ENCODE measurements around the gene ETHE1.
A peak's percentile ranks its signal among the peaks of the same experiment; 100 is the strongest.

ETHE1 gene

DNA sequence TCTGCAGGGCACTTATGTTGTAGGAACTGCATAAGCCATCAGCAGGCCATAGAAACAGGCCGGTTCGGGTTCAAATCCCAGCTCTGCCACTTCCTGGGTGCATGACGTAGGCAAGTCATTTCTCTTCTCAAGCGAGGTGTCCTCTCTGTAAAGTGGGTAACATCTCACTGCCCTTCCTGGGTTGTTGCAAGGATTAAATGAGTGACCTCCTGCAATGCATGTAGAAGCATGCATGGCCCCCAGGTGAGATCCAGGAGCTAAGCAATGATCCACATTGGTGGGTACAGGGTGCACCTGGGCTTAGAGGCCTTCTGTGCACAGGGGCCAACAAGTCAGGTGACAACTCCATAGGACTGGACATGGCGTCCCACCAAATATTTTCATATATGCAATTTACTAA, 36.2 kb downstream of the ETHE1 start:
- DNase-seq (ENCODE audit: low read depth, low spot score) = no peak

DNA sequence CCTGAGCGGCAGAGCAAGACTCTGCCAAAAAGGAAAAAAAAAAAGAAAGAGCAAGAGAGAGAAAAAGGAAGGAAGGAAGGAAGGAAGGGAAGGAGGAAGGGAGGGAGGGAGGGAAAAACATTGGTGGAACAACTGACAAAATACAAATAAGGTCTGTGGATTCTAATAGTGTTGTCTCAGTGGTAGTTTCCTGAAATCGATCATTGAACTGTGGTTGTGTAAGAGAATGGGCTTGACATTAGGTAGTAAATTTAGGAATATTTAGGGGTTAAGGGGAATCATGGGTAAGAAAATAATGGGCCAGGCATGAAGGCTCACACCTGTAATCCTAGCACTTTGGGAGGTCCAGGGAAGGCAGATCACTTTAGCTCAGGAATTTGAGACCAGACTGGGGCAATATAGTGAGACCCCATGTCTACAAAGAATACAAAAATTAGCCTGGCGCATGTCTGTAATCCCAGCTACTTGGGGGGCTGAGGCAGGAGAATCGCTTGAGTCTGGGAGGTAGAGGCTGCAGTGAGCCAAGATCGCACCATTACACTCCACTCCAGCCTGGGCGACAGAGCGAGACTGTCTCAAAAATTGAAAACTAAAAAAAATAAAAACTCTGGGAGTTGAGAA, 36.9 kb downstream of the ETHE1 start:
- no peak for DNase-seq (ENCODE audit: low read depth, low spot score)

DNA sequence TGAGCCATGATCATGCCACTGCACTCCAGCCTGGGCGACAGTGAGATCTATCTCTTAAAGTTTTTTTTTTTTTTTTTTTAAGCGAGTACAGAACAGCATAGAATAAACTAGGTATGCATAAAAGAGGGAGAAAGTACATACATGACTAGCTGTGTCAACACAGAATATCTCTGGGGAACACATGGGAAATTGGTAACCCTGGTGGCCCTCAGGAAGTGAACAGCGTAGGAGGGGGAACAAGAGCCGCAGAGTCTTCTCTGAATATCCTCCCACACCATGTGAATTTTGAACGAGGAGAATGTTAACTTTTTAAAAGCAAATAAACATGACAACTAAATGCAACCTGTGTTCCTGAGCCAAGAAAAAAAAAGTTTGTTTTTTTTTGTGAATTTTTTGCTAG, 37.7 kb downstream of the ETHE1 start:
- no peak for DNase-seq (ENCODE audit: low read depth, low spot score)

DNA sequence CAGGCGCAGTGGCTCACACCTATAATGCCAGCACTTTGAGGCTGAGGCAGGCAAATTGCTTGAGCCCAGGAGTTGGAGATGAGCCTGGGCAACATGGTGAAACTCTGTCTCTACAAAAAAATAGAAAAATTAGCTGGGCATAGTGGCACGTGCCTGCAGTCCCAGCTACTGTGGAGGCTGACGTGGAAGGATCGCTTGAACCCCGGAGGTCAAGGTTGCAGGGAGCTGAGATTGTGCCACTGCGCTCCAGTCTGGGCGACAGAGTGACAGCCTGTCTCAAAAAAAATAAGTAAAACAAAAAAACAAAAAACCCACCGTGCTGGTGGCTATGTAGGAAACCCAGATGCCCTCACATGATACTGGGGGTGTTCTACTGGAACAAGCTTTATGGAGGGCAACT, 38.8 kb downstream of the ETHE1 start:
- no peak for DNase-seq (ENCODE audit: low read depth, low spot score)

DNA sequence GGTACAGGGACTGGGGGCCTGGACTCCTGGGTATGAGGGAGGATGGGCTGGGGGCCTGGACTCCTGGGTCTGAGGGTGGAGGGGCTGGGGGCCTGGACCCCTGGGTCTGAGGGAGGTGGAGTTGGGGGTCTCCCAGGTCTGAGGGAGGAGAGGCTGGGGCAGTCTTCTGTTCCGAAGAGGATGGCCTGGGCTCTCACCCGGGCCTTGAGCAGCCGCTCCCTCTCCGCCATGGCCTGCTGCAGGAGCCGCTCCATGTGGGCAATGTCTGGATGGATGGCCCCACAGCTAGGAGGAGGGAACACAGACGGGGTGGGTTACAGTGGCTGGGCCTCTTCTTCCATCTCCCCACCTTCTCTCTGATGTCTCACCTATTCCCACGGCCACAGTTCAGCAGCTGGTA, 40.6 kb downstream of the ETHE1 start:
- no peak for DNase-seq (ENCODE audit: low read depth, low spot score)

DNA sequence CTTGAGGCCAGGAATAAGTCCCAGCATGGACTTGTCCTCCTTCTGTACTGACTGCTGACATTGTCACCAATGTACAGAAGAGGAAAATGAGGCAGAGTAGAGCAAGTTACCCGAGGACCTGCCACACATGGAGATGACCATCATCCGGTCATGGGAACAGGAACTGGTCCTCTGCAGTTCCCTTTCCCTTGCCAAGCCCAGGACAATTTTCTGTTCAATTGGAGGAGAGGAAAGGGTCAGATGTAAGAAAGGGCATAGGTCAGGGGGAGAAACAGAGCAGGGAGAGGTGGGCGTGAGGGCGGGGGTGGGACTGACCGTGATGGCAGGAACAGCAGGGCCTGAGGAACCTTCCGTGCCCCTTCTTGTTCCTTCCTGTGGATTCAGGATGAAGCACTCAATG, 41.0 kb downstream of the ETHE1 start:
- no peak for DNase-seq (ENCODE audit: low read depth, low spot score)

DNA sequence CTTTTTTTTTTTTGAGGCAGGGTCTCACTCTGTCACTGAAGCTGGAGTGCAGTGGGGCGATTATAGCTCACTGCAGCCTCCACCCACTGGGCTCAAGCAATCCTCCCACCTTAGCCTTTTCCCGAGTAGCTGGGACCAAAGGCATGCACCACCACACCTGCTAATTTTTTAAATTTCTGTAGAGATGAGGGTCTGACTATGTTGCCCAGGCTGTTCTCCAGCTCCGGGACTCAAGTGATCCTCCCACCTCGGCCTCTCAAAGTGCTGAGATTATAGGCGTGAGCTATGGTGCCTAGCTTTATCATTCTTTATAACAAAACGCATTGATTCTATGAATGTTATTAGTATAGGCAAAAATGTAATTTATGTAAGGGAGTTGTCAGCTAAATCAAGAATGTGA, 43.7 kb downstream of the ETHE1 start:
- no peak for DNase-seq (ENCODE audit: low read depth, low spot score)

DNA sequence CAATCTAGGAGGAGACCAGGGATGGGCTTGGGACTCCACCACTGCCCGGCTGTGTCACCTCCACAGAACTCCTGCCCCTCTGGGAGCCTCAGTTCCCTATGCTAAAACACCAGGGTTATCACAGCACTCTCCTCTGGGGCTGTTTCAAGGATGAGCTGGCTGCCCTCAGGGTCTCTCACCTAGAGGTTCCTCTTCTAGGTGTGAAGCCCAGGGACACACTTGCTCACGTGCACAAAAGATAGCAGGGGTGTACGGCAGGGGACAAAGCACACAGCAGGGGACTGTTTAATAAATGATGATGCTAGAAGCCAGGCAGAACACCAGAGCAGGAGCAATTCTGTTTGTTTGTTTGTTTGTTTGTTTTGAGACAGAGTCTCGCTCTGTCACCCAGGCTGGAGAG, 44.8 kb downstream of the ETHE1 start:
- DNase-seq (ENCODE audit: low read depth, low spot score) = no peak

DNA sequence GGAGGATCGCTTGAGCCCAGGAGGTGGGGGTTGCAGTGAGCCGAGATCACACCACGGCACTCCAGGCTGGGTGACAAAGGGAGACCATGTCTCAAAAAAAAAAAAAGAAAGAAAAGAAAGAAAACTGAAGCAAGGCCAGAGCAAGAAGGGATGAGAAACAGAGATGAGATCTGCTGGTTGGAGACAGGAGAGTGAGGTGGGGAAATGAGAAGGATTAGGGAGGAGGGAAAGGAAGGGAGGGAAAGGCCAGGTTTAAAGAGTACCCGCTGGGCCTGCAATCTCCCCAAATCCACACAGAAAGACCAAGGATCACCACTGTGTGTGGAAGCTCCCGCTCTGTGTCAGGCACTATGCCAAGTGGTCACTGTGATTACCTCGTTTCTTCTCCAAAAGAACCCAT, 45.3 kb downstream of the ETHE1 start:
- DNase-seq (ENCODE audit: low read depth, low spot score) = no peak

DNA sequence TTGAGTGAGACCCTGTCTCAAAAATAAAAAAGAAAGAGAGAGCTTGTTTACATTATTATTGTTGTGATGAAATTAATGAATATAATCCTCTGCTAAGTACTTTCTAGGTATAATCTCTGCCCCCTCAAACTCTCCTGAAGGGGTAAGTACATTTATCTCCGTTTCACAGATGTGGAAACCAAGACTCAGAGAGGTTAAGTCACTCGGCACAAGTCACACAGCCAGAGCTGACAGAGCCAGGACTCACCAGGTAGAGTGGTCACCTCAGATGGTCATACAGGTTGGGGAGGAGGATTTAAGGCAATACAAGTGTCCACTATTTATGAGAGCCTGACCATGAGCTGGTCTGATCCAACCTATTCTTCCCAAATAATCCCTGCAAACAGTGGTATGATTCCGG, 46.4 kb downstream of the ETHE1 start:
- DNase-seq (ENCODE audit: low read depth, low spot score) = no peak

DNA sequence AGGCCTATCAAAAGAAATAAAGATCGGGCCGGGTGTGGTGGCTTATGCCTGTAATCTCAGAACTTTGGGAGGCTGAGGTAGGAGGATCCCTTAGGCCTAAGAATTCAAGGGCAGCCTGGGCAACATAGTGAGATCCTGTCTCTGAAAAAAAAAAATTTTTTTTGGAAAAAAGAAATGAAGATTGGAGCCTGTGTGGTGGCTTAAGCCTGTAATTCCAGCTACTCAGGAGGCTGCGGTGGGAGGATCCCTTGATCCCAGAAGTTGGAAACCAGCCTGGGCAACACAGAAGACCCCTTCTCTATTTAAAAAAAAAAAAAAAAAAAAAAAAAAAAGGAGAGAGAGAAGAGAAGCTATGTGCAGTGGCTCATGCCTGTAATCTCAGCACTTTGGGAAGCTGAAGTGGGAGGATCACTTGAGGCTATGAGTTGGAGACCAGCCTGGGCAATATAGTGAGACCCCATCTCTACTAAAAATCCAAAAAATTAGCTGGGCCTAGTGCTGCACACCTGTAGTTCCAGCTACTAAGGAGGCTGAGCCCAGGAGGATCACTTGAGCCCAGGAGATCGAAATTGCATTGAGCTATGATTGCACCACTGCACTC, 46.9 kb downstream of the ETHE1 start:
- no peak for DNase-seq (ENCODE audit: low read depth, low spot score)

DNA sequence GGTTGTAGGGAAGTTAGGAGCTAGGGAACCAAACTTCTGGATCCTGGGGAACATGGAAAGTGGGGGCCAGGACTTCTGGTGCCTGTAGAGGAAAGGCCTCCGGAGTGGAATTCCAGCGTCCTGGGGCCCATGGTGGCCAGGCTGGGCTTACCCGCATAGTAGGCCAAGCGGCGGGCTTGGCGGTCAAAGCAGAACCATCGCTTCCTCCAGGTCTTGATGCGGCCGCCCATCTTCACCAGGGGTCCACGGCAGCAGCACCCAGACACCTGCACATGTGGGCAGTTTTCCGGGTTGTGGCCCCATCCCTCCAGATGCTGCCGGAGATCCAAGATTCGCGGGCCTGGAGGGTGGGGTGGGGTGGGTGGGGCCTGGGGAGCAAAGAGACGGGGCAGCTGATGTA, 47.8 kb downstream of the ETHE1 start:
- no peak for DNase-seq (ENCODE audit: low read depth, low spot score)

DNA sequence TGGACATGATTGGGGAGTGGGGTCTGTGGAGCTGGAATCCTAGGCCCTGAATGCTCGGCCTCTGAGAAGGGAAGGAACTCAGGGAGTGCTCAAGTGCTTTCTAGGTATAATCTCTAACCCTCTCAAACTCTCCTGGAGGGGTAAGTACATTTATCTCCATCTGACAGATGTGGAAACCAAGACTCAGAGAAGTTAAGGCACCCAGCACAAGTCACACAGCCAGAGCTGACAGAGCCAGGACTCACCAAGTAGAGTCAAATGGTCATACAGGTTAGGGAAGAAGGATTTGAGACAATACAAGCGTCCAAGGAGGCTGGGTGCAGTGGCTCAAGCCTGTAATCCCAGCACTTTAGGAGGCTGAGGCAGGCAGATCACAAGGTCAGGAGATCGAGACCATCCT, 48.7 kb downstream of the ETHE1 start:
- DNase-seq (ENCODE audit: low read depth, low spot score) = no peak

DNA sequence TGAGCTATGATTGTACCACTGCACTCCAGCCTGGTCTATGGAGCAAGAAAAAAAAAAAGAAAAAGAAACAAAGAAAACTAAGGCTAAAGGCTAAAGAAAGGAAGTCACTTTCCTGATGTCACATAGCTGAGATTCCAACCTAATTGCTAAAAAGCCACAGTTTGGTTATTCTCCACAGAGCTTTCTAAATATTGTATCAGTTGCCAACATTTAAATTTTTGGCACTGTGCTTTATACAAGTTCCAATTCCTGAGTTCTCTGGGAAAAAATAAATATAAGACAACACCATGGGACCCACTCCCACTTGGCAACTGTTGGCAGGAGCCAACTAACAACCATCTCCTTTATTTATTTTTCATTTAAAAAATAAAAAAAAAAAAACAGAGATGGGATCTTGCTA, 50.4 kb downstream of the ETHE1 start:
- DNase-seq (ENCODE audit: low read depth, low spot score) = peak; percentile 78

DNA sequence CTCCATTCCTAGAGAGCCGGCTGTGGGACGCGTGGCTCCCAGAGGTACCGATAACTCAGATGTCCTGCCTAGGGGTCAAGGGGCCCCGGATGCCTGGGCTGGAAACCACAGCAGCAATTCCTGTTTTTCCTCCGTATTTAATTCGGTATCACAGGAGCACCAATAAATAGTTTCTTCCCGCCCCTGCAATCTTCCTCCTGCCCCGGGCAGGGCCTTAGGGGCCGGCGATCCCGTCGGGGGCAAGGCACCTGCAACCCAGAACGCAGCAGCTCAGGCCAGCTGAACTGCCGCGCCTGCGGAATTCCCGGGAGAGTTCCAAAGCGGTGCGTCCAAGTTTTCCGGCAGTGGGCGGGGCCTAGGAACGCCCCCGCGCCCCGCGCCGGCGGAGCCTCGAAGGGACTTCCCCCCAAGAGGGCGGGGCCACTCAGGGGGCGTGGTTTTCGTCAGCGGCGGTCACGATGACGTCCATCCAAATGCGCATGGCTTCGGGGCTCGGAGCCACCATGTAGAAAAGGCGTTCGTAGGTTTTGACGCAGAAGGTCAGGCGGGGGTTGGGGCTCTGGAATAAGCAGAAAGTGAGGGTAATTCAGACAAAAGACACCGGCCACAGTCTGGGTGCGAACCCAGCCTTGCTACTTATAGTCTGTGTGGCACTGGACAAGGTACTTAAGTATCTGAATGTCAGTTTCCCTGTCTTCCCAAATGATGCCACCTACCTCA, 51.9 kb downstream of the ETHE1 start:
- peak; percentile 97 for DNase-seq (ENCODE audit: low read depth, low spot score)

DNA sequence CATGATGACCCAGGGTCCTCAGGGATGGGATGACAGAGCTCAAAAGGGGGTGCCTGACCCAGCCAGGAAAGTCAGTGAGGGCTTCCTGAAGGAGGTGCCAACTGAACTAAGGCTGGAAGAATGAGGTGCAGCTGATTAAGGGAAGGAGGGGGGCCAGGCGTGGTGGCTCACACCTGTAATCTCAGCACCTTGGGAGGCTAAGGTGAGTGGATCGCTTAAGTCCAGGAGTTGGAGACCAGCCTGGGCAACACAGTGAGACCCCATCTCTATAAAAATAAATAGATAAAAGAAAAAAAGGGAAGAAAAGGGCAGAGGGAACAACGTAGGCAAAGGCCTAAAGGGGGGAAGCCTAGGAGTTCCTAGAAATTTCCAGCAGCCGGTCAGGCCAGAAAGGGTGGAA, 52.5 kb downstream of the ETHE1 start:
- DNase-seq (ENCODE audit: low read depth, low spot score) = no peak

DNA sequence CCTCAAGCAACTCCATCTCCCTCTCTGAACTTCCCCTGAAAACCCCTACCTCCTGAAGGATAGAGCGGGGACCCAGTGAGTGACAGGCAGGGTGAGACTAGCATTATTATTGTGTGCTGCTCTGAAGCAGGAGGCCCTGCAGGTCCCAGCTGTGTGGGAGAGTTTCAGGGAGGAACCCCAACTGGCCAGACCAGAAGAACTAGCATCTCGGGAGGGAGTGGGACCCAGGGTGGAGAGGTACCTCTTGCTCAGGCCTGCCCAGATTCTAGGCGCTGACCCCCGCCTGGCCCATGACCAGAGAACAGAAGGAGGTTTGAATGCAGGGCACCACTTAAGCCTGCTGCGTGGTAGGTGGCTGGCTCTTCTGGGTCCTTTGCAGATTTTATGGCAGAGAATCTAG, 55.9 kb downstream of the ETHE1 start:
- DNase-seq (ENCODE audit: low read depth, low spot score) = no peak

DNA sequence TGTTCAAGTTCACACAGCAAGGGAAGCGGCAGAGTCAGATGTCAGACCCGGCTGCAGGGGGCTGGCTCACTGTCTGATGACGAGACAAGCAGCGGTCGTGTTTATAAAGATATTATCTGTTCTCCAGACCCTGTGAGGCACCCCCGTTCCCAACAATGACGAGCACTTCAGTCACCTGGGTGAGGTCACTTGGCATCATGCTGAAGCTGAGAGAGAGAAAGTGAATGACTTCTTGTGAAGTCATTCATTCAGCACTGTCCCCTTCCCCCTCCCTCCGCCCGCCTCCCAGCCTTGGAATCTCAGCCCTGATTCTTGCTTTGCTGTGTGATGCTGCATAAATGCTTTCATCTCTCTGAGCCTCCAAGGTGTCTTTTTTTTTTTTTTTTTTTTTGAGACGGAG, 56.7 kb downstream of the ETHE1 start:
- peak; percentile 35 for DNase-seq (ENCODE audit: low read depth, low spot score)

DNA sequence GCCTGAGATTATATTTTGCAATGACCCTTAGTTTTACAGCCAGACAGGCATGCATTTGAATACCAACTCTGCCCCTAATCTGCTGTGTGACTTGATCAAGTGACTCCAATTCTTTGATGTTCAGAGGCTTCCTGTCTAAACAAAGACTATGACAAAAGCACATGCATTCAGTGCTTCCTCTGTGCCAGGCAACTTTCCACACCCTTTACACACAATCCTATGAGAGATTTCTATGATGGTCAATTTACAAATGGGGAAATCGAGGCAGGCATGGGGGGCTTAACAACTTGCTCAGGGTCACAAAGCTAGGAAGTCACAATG, 57.9 kb downstream of the ETHE1 start:
- DNase-seq (ENCODE audit: low read depth, low spot score) = no peak

DNA sequence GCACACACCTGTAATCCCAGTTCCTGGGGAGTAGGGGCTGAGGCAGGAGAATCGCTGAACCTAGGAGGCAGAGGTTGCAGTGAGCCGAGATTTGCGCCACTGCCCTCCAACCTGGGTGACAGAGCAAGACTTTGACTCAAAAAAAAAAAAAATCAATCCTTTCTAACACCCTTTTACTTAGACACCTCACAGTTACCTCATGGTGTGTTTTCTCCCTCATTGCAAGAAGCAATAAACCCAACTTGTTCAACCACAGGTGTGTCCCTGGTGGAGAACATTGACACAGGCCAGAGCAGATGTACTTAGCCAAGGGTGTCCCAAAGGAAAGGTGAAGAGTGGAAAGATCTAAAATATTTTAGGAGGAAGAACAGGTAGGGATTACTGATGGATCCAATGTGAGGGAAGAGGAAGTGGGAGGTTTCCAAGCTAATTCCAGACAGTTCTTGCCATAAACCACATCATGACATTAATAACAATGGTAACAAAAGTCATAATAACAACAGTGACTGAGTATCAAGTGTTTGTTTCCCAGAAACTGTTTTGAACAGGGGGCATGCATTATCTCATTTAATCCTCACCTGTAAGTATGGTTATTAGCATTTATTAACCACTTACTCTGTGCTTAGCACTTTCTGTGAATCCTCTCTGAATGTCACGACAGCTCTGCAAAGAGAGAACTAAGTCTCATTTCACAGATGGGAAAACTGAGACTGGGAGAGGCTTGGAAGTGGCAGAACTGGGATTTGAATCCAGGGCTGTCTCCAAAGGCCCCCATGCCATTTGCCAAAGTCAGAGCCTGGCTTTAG, 58.4 kb downstream of the ETHE1 start:
- DNase-seq (ENCODE audit: low read depth, low spot score) = no peak

DNA sequence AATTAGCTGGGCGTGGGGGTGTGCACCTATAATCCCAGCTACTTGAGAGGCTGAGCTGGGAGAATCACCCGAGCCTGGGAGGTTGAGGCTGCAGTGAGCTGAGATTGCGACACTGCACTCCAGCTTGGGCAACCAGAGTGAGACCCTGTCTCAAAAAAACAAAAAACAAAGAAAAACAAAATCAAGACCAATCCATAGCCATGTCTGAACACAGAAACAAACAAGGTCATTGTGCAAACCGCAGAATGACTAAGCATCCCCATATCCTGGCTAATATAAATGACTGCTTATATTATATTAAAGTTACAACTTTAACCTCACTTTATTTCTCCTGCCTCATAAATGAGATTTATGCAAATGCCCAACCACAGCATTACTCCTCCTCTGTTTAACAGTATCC, 59.3 kb downstream of the ETHE1 start:
- peak; percentile 45 for DNase-seq (ENCODE audit: low read depth, low spot score)

DNA sequence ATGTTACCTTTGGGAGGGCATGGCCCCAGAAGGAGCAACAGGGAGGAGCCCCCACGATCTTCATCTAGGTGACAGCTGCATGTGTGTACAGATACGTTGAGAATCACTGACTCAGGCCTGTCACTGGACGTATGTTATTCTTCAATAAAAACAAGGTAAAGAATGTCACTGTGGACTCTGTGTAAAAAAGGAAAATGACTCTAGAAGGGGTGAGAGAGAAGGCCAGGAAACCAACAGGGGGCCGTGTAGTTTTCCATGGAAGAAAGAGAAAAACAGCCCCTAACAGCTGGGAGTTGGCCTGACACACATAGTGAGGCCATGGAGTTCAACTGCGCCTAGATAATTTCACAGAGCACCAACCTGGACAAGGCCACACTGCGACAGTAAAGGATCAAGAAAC, 59.7 kb downstream of the ETHE1 start:
- no peak for DNase-seq (ENCODE audit: low read depth, low spot score)

DNA sequence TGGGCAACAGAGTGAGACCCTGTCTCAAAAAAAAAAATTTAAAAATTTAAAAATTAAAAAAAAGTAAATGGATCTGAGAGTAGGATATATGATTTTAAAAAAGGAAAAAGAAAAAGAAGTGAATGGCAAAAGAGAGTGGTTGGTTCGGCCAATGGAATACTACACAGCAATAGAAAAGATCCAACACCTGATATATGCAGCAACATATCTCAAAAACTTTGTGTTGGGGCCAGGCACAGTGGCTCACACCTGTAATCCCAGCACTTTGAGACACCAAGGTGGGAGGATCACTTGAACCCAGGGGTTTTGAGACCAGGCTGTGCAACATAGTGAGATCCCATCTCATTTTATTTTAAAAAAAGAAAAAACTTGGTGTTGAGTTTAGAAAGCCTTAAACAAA, 60.2 kb downstream of the ETHE1 start:
- no peak for DNase-seq (ENCODE audit: low read depth, low spot score)

All from astrocyte of the hippocampus (primary cell).